Measurements from ENCODE around the gene EIF2S3.

The EIF2S3 gene

DNA sequence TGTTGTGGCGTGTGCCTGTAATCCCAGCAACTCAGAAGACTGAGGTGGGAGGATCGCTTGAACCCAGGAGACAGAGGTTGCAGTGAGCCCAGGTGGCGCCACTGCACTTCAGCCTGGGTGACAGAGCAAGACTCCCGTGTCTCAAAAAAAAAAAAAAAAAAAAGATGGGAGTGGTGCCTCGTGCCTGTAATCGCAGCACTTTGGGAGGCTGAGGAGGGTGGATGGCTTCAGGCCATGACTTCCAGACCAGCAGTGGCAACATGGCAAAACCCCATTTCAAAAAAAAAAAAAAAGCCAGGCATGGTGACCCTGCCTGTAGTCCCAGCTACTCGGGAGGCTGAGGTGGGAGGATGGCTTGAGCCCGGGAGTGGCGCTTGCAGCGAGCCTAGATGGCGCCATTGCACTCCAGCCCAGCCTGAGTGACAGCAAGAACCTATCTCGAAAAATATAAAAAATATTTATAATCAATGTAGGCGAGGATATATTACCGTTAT, 27.0 kb downstream of the EIF2S3 start:
- peak in 1 of 2 experiments; percentile 69 for DNase-seq (ENCODE audit: low read depth in 1 of 2, low spot score in 1 of 2)
- H3K27me3 ChIP-seq (ENCODE audit: insufficient read depth, poor library complexity, severe bottlenecking): no peaks in the 10 kb centered on the region
- H3K27ac ChIP-seq (replicated peaks): no peak overlapping the region
- TF ChIP-seq, protein P1, sequence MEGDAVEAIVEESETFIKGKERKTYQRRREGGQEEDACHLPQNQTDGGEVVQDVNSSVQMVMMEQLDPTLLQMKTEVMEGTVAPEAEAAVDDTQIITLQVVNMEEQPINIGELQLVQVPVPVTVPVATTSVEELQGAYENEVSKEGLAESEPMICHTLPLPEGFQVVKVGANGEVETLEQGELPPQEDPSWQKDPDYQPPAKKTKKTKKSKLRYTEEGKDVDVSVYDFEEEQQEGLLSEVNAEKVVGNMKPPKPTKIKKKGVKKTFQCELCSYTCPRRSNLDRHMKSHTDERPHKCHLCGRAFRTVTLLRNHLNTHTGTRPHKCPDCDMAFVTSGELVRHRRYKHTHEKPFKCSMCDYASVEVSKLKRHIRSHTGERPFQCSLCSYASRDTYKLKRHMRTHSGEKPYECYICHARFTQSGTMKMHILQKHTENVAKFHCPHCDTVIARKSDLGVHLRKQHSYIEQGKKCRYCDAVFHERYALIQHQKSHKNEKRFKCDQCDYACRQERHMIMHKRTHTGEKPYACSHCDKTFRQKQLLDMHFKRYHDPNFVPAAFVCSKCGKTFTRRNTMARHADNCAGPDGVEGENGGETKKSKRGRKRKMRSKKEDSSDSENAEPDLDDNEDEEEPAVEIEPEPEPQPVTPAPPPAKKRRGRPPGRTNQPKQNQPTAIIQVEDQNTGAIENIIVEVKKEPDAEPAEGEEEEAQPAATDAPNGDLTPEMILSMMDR (IDR thresholded peaks at IDR 0.05; ENCODE audit: insufficient read depth, low read length): peak; percentile 1
- no peak for TF ChIP-seq POLR2AphosphoS5 (IDR thresholded peaks at IDR 0.05; ENCODE audit: low read depth)
- TF ChIP-seq, protein P2, sequence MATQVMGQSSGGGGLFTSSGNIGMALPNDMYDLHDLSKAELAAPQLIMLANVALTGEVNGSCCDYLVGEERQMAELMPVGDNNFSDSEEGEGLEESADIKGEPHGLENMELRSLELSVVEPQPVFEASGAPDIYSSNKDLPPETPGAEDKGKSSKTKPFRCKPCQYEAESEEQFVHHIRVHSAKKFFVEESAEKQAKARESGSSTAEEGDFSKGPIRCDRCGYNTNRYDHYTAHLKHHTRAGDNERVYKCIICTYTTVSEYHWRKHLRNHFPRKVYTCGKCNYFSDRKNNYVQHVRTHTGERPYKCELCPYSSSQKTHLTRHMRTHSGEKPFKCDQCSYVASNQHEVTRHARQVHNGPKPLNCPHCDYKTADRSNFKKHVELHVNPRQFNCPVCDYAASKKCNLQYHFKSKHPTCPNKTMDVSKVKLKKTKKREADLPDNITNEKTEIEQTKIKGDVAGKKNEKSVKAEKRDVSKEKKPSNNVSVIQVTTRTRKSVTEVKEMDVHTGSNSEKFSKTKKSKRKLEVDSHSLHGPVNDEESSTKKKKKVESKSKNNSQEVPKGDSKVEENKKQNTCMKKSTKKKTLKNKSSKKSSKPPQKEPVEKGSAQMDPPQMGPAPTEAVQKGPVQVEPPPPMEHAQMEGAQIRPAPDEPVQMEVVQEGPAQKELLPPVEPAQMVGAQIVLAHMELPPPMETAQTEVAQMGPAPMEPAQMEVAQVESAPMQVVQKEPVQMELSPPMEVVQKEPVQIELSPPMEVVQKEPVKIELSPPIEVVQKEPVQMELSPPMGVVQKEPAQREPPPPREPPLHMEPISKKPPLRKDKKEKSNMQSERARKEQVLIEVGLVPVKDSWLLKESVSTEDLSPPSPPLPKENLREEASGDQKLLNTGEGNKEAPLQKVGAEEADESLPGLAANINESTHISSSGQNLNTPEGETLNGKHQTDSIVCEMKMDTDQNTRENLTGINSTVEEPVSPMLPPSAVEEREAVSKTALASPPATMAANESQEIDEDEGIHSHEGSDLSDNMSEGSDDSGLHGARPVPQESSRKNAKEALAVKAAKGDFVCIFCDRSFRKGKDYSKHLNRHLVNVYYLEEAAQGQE (IDR thresholded peaks at IDR 0.05; ENCODE audit: insufficient replicate concordance, low read depth): no peak
- H3K4me3 ChIP-seq (replicated peaks; ENCODE audit: insufficient read depth, low read length): no peak overlapping the region

DNA sequence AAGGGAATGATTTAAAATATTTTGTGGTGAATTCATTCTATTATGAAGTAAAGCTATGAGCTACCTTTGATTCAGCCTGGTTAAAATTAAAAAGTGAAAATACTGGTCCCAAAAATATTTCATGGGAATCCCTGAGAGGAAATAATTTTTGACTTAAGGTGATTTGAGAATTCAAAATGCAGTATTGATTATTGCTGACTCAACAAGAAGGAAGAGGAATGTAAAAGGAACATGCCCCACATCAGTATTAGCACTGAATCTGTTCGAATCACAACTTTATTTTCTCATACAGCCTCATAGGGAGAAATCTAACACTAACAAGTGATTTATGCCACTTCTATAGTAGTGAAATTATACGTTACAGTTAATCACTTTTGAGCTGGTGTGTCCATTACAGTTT, 27.7 kb downstream of the EIF2S3 start:
- Histone ChIP-seq H3K4me3 (replicated peaks; ENCODE audit: insufficient read depth, low read length) (no peak overlapping the region), H3K27ac (replicated peaks) (no peak overlapping the region), H3K27me3 (ENCODE audit: insufficient read depth, poor library complexity, severe bottlenecking) (no peaks in the 10 kb centered on the region)
- no peak for DNase-seq (ENCODE audit: low read depth in 1 of 2, low spot score in 1 of 2)
- TF ChIP-seq GABPA (IDR thresholded peaks at IDR 0.05; ENCODE audit: low read depth) (no peak), POLR2AphosphoS5 (IDR thresholded peaks at IDR 0.05; ENCODE audit: low read depth) (no peak), SPI1 (IDR thresholded peaks at IDR 0.05; ENCODE audit: borderline replicate concordance, low read depth) (no peak)
- TF ChIP-seq, protein P2 (IDR thresholded peaks at IDR 0.05; ENCODE audit: insufficient replicate concordance, low read depth): no peak
- TF ChIP-seq, protein P1 (IDR thresholded peaks at IDR 0.05; ENCODE audit: insufficient read depth, low read length): no peak

GRCh38 chrX:24085101-24085500, 30.3 kb downstream of the EIF2S3 start:
- H3K27me3 ChIP-seq (ENCODE audit: insufficient read depth, poor library complexity, severe bottlenecking): no peaks in the 10 kb centered on the region
- H3K27ac ChIP-seq (replicated peaks): no peak overlapping the region
- no peak overlapping the region for H3K4me3 ChIP-seq (replicated peaks; ENCODE audit: insufficient read depth, low read length)

More at GRCh38 chrX:24085101-24085500, 30.3 kb downstream of the EIF2S3 start:
- TF ChIP-seq POLR2AphosphoS5 (IDR thresholded peaks at IDR 0.05; ENCODE audit: low read depth) (no peak), GABPA (IDR thresholded peaks at IDR 0.05; ENCODE audit: low read depth) (no peak), SPI1 (IDR thresholded peaks at IDR 0.05; ENCODE audit: borderline replicate concordance, low read depth) (no peak)
- TF ChIP-seq, protein P2 (IDR thresholded peaks at IDR 0.05; ENCODE audit: insufficient replicate concordance, low read depth): no peak
- TF ChIP-seq, protein P1 (IDR thresholded peaks at IDR 0.05; ENCODE audit: insufficient read depth, low read length): no peak
- no peak for DNase-seq (ENCODE audit: low read depth in 1 of 2, low spot score in 1 of 2)

Data from HL-60 (cell line).